ENCODE measurements around the gene LY6G6D.

Gene LY6G6D

GRCh38 chr6:31767096-31767645 is 52.0 kb downstream of the LY6G6D start:
- DNase-seq = no peak
